Measurements from ENCODE around the gene OTOF. TPM values are rescaled to one million over a fixed set of nuclear protein-coding genes. Genes with fewer than 3 reads are reported as not detected.

The OTOF gene
- polyA plus RNA-seq, 3 donors: 0.51 TPM; not detected in 2

DNA sequence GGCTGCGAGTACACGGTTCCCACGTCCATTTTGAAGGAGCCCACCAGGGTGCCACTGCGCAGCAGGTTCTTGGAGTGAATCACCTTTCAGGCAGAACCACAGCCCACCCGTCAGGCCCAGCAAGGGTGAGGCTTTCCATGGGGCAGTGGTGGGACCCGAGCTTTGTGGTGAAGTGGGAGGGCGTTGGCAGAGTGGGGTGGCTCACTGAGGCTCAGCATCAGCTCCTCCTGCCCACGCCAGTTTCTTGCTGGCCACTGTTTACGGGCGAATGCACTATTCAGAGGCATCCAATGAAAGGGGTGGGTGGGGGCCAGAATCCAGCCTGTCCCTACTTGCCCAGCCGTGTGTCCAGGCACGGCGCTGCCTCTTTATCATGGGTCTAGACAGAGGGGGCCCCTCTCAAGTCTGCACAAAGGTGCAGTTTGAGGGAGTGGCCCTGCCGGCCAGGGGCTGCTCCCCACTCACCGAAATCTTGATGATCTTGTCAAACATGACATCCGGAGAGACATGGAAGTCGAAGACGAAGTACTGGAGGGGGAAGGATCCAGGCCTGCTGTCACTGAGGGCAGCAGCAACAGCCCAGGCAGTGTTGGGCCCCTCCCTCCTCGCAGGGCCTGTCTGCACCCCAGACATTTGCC is 11.4 kb upstream of the OTOF start:
- intact Hi-C loops (cut with micrococcal nuclease): no loop called here
- H3K9me3 Mint-ChIP-seq: peaks cover 0 to 3% (median 0%) of the 10 kb centered on the region in 7 donors
- Histone ChIP-seq H3K27me3 (ENCODE audit: control insufficient read depth in 2 of 2, insufficient read depth in 2 of 2, low read length in 2 of 2) (no peaks in the 10 kb centered on the region), H3K27ac (ENCODE audit: low read depth in 1 of 2, low read length in 2 of 2) (no peak overlapping the region), H4K20me1 (ENCODE audit: insufficient read depth, low read length) (no peaks in the 10 kb centered on the region), H2AFZ (ENCODE audit: insufficient read depth, low read depth, low read length, poor library complexity, severe bottlenecking) (no peak overlapping the region), H3K4me3 (replicated peaks in 1 of 3; ENCODE audit: low read depth in 2 of 3, low read length in 3 of 3) (no peak overlapping the region), H3K36me3 (replicated peaks in 1 of 2; ENCODE audit: control insufficient read depth in 1 of 2, insufficient read depth in 2 of 2, low read length in 2 of 2) (no peaks in the 10 kb centered on the region), H3K9ac (ENCODE audit: insufficient read depth, low read length, poor library complexity, severe bottlenecking) (no peak overlapping the region), H3K79me2 (ENCODE audit: insufficient read depth, low read length) (no peaks in the 10 kb centered on the region), H3K9me3 (replicated peaks in 1 of 2; ENCODE audit: control insufficient read depth in 1 of 2, insufficient read depth in 1 of 2, low read length in 2 of 2) (no peaks in the 10 kb centered on the region), H3K4me1 (ENCODE audit: control insufficient read depth in 1 of 2, insufficient read depth in 2 of 2, low read length in 2 of 2) (peaks cover 16 to 19% of the 10 kb centered on the region in 2 donors), H3K4me2 (replicated peaks; ENCODE audit: extremely low read depth, low read length, poor library complexity, severe bottlenecking) (no peak overlapping the region)
- peaks cover 0 to 2% (median 0%) of the 10 kb centered on the region in 3 donors for H3K27me3 Mint-ChIP-seq (ENCODE audit: low read depth in 3 of 3)
- no peak for DNase-seq
- TF ChIP-seq, protein P1, sequence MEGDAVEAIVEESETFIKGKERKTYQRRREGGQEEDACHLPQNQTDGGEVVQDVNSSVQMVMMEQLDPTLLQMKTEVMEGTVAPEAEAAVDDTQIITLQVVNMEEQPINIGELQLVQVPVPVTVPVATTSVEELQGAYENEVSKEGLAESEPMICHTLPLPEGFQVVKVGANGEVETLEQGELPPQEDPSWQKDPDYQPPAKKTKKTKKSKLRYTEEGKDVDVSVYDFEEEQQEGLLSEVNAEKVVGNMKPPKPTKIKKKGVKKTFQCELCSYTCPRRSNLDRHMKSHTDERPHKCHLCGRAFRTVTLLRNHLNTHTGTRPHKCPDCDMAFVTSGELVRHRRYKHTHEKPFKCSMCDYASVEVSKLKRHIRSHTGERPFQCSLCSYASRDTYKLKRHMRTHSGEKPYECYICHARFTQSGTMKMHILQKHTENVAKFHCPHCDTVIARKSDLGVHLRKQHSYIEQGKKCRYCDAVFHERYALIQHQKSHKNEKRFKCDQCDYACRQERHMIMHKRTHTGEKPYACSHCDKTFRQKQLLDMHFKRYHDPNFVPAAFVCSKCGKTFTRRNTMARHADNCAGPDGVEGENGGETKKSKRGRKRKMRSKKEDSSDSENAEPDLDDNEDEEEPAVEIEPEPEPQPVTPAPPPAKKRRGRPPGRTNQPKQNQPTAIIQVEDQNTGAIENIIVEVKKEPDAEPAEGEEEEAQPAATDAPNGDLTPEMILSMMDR (IDR thresholded peaks at IDR 0.05): no peak
- peak overlapping the region in 1 of 7 donors; percentile 47 for H3K27ac Mint-ChIP-seq
- WGBS (ENCODE audit: insufficient coverage): 92% methylated on average over 19 of the region's 19 CpGs
- no peaks in the 10 kb centered on the region for H3K36me3 Mint-ChIP-seq
- no peak overlapping the region for H3K4me3 Mint-ChIP-seq
- H3K4me1 Mint-ChIP-seq: peaks cover 2% of the 10 kb centered on the region

DNA sequence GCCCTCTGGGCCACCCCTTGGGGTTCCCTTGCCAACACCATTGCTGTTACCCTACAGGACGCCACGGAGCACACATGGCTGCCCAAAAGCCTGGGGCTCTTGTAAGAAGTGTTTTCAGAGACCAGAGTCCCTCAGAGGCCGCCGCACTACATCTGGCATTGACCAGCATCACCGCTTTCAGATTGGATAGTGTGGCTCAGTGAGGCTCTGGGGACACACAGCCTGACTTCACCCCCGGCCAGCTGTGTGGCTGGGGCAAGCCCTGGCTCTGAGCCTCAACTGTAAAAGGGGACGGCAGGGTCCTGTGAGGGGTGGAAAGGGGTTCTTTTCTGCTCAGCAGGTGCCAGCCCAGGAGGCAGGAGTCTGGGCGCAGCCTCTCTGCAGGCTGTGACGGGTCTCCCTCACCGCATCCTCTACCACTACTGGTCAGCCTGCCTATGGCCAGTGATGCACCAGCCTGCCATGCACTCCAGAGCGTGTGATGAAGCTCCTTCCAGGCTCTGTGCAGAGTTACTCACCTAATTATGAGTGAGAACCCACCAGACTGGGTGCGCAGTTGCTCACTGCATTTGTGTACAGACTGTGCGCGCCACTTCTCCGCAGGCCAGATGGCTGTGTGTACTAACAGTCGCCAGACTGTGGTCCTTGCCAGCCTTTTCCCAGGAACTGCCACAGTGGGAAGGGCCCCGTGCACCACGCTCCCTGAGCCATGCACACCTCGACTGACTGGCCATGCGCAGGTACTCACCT is 10.7 kb upstream of the OTOF start:
- no peaks in the 10 kb centered on the region for H3K36me3 ChIP-seq (replicated peaks in 1 of 2; ENCODE audit: control insufficient read depth in 1 of 2, insufficient read depth in 2 of 2, low read length in 2 of 2)
- no peak overlapping the region for H2AFZ ChIP-seq (ENCODE audit: insufficient read depth, low read depth, low read length, poor library complexity, severe bottlenecking)
- H4K20me1 ChIP-seq (ENCODE audit: insufficient read depth, low read length): no peaks in the 10 kb centered on the region
- no peak overlapping the region for H3K9ac ChIP-seq (ENCODE audit: insufficient read depth, low read length, poor library complexity, severe bottlenecking)
- H3K9me3 ChIP-seq (replicated peaks in 1 of 2; ENCODE audit: control insufficient read depth in 1 of 2, insufficient read depth in 1 of 2, low read length in 2 of 2): no peaks in the 10 kb centered on the region
- 95% methylated on average over 17 of the region's 20 CpGs for WGBS (ENCODE audit: insufficient coverage)
- no peak for DNase-seq
- Mint-ChIP-seq H3K4me1 (peaks cover 2% of the 10 kb centered on the region), H3K27ac (no peak overlapping the region), H3K4me3 (no peak overlapping the region), H3K9me3 (peaks cover 0 to 3% (median 0%) of the 10 kb centered on the region in 7 donors), H3K36me3 (no peaks in the 10 kb centered on the region), H3K27me3 (ENCODE audit: low read depth in 3 of 3) (peaks cover 0 to 5% (median 3%) of the 10 kb centered on the region in 3 donors)
- intact Hi-C loops (cut with micrococcal nuclease): no loop called here
- H3K4me2 ChIP-seq (replicated peaks; ENCODE audit: extremely low read depth, low read length, poor library complexity, severe bottlenecking): no peak overlapping the region
- peaks cover 9 to 12% of the 10 kb centered on the region in 2 donors for H3K4me1 ChIP-seq (ENCODE audit: control insufficient read depth in 1 of 2, insufficient read depth in 2 of 2, low read length in 2 of 2)
- H3K27ac ChIP-seq (ENCODE audit: low read depth in 1 of 2, low read length in 2 of 2): no peak overlapping the region
- no peaks in the 10 kb centered on the region for H3K27me3 ChIP-seq (ENCODE audit: control insufficient read depth in 2 of 2, insufficient read depth in 2 of 2, low read length in 2 of 2)
- no peak overlapping the region for H3K4me3 ChIP-seq (replicated peaks in 1 of 3; ENCODE audit: low read depth in 2 of 3, low read length in 3 of 3)
- TF ChIP-seq, protein P1 (IDR thresholded peaks at IDR 0.05): no peak
- H3K79me2 ChIP-seq (ENCODE audit: insufficient read depth, low read length): no peaks in the 10 kb centered on the region

Data from CD14-positive monocyte (primary cell).